ENCODE measurements around the gene FOLR3. TPM values are rescaled to one million over a fixed set of nuclear protein-coding genes. Genes with fewer than 3 reads are reported as not detected.

Gene FOLR3
- total and polyA plus RNA-seq, 9 of the 15 experiments (the other 6 are each of a cell fraction or from before 2014, with no cell fraction given) = not detected

DNA sequence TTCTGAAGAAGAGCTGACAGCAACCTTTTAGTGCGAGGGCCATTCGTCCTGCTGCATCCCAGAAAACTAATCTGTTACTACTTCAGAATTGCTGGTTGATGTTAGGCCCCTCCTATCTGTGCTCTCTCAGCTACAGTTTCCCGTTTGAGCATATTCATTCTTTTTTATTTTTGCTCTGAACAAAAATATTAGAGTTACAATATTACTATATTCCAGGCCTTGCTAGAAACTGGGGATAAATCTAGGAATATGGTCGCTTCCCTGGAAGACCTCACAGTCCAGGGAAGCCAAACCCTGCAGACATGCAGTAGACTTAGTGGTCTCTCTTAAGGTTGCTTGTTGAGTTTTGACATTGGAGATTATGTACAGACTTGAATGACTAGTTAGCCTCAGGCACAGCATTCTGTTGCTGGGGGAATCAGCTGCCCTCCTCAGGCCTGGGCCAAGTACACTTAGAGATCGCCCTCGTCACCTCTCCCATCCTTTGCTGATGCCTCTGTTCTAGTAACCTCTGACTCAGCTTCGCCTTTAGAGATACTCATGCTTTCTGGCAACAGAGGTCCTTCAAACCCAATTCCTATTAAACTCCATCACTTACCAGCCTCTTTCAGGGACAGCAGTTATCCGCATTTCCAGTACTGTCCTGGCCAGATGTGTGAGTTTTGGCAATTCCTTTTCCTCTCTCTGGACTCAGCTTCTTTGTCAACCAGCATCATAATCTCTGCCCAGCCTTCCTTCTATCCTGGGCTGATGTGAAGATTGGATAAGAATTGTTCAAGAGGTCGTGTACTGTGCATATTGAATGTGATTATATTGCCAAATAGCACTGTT, 22.3 kb upstream of the FOLR3 start (continued):
- TF ChIP-seq AFF1 (IDR thresholded peaks at IDR 0.05; ENCODE audit: low read depth in 1 of 2, partially characterized antibody in 2 of 2) (peak in 1 of 2 experiments; percentile 45), SOX6 (IDR thresholded peaks at IDR 0.05) (0 out of 2 replicates have a peak, but pooled peaks have one; percentile 23), NCOR1 (IDR thresholded peaks at IDR 0.05) (peak; percentile 16), ZNF175 (CRISPR knock-in tag; IDR thresholded peaks at IDR 0.05; ENCODE audit: low read depth) (0 out of 2 replicates have a peak, but pooled peaks have one; percentile 20), ZNF586 (CRISPR knock-in tag; conservative IDR thresholded peaks at IDR 0.05) (no peak), ZNF12 (CRISPR knock-in tag; IDR thresholded peaks at IDR 0.05) (peak; percentile 63; the same call in 1 of the 2 replicates), BACH1 (tag; IDR thresholded peaks at IDR 0.05) (peak; percentile 73; the same call in 1 of the 2 replicates), RAD51 (IDR thresholded peaks at IDR 0.05; ENCODE audit: borderline replicate concordance, low read depth) (0 out of 2 replicates have a peak, but pooled peaks have one; percentile 3), BRD9 (IDR thresholded peaks at IDR 0.05; ENCODE audit: low read depth, partially characterized antibody) (peak; percentile 80), RFX7 (CRISPR knock-in tag; IDR thresholded peaks at IDR 0.05) (peak; percentile 49; the same call in 1 of the 2 replicates), ZNF75A (CRISPR knock-in tag; IDR thresholded peaks at IDR 0.05) (peak; percentile 37; the same call in 1 of the 2 replicates)
- TF ChIP-seq, protein P1, sequence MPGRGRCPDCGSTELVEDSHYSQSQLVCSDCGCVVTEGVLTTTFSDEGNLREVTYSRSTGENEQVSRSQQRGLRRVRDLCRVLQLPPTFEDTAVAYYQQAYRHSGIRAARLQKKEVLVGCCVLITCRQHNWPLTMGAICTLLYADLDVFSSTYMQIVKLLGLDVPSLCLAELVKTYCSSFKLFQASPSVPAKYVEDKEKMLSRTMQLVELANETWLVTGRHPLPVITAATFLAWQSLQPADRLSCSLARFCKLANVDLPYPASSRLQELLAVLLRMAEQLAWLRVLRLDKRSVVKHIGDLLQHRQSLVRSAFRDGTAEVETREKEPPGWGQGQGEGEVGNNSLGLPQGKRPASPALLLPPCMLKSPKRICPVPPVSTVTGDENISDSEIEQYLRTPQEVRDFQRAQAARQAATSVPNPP (IDR thresholded peaks at IDR 0.05; ENCODE audit: borderline replicate concordance, insufficient read depth, insufficient read length) = no peak
